GM19463 (cell line): ENCODE results near the gene SEC14L5.

Experiments
- ATAC-seq: cut with Tn5 transposase; IDR thresholded peaks from one replicate; pipeline ENCODE4 v1.9.1; 2021; ENCODE audit warnings: mild to moderate bottlenecking, moderate library complexity; ENCODE audit not compliant: unreplicated experiment

SEC14L5 gene

DNA sequence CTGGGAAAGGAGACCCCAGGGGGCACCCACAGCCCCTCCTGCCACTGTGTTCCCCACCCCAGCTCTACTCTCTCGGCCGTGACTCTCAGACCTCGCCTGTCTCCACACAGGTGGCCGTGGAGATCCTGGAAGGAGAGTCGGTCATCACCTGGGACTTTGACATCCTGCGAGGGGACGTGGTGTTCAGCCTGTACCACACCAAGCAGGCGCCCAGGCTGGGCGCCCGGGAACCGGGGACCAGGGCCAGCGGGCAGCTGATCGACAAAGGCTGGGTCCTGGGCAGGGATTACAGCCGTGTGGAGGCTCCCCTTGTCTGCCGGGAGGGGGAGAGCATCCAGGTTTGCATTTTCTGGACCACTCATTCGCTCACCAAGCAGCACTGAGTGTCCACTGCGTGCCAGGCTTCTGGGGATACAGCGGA lies 50.2 kb downstream of the SEC14L5 start:
- ATAC-seq, result no peak

DNA sequence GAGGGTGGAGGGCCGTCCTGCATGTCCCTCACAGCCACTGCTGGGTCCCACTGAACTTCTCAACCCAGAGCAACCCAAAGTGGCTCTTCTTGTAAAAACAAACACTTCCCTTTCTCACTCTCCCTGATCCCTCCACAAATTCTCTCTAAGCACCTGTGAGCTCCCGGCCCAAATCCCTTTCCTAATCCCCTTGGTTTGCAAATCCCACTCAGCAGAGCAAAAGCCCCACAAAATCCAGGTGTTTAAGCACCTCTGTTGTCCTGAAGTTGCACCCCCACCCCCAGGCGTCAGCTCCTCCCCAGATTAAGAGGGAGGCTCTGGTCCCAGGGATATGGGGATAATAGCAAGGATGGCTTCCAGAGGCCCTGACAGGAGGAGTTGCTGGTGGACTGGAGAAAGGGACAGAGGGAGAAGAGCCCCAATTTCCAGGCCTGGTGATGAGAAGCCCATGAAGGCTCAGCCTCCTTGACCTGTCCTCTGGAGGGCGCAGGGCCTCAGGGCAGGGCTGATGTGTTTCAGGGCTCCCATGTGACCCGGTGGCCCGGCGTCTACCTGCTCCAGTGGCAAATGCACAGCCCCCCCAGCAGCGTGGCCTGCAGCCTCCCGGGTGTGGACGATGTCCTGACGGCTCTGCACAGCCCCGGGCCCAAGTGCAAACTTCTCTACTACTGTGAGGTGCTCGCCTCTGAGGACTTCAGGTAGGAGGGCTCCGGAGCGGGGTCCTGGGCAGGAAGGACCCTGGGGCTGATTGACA lies 52.6 kb downstream of the SEC14L5 start:
- ATAC-seq, result no peak

DNA sequence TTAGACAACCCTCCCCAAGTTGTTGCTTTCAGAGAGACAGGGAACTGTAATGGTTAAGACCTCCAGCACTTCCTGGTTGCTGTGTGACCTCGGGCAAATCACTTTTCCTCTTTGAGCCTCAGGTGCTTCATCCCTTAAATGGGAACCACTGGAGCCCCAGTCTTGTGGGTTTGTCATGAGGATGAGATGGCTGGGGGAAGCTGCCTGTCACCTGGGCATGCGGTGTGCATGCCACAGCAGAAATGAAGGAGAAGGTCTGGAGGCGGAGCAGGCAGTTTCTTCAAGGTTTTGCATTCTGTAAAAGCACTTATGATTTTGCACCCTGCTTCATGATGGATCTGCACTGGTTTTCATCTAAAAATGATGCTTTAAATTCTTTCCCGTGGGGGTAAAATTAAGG lies 53.5 kb downstream of the SEC14L5 start:
- ATAC-seq, result no peak

DNA sequence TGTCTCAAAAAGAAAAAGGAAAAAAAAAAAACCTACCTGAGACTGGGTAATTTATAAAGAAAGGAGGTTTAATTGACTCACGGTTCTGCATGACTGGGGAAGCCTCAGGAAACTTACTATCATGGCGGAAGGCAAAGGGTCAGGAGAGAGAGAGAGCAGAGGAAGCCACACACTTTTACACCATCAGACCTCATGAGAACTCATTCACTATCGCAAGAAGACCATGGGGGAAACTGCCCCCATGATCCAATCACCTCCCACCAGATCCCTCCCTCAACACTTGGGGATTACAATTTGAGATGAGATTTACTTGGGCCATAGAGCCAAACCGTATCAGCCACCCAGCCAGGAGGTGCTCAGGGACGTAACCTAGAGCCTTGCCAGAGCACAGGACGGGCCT lies 54.8 kb downstream of the SEC14L5 start:
- no peak for ATAC-seq

DNA sequence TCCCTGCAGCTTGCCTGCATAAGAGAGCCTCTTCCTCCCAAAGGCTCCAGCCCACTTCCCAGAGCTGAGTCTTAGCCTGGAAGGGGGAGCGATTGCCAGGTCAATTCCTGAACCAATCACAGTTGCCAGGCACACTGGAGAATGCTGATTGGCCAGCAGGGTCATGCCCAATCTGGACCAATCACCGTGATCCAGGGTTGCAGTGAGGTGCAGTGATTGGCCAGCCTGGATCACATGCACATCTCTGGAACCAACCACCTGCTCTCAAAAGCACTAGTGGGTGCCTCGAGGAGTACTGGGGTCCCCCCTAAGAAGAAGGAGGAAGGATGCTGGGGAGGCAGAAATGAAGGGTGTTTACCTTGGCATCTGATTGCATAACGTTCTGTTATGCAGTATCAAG lies 57.2 kb downstream of the SEC14L5 start:
- no peak for ATAC-seq

DNA sequence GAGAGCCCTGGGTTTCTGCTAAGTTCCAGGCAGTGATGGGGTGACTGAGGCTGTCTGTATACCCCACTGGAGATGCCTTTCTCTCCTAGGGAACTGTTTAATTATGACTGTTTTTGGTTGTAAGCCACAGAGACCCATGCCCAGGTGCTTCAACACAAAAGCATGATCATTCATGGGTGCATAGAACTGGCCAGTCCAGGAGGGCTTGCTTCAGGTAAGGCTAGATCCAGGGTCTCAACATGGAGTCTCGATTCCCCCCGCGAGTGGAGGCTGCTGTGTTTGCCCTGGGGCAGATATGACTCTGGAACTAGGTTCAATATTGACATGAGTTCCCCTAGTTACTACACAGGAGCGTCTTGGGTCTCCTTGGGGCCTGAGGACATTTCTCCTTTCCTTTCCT lies 57.8 kb downstream of the SEC14L5 start:
- ATAC-seq, result no peak

DNA sequence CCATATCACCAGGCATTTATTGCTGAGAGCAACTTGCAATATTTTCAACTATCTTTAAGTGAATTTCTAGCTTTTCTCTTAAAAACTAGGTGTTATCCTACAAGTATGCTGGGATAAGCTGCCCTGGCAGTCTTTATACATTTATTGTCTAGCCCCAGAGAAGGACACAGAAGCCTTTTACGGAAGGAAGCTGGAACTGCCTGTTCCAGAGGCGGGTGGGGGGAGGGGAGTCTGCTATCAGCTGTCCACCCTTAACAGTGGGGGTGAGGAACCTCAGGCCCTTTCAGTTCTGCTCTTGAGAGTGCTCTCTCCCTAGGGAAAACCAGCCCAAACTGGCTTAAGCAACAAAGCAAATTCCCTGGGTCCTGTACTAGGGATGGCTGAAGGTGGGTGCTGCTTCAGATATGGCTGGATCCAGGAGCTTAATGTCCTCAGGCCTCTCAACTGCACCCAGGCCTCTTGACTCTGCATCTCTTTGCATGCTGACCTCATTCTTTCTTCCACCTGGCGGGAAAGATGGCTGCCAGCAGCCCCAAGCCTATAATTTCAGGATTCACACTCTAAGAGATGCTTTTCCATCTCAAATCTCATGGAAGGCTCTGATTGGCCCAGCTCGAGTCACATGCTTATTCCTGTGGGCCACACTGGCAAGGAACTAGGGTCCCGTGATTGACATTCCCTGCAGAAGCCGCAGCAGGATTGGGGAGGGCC lies 59.0 kb downstream of the SEC14L5 start:
- ATAC-seq, result no peak

DNA sequence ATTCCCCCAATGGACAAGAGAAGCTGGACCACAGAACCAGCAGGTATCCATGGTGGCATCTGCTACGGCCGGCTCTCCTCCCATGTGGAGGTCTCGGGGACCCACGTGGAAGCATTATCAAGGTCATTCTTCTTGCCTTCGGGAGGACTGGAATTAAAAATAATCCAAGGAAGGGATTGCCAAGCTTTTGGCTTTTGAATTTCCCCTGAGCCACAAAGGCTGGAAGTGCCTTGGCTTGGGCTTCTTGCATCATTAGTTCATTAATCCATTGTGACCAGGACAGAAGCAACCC lies 59.5 kb downstream of the SEC14L5 start:
- ATAC-seq, result no peak

DNA sequence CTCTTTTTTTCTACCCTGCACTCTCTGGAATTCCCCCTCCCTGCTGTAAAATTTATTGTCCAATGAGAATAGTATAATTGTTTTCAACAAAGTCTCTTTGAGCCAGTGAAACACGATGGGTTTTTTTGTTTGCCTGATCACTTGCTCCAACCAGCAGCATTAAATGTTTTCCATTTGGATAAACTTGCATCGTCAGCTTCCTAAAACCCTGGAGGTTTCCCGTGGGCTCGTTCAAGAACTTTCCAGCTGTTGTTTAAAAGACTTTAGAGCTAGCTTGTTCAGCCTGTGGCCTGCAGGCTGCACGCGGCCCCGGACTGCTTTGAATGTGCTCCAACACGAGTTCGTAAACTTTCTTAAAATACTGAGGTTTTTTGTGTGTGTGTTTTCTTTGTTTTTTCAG lies 60.7 kb downstream of the SEC14L5 start:
- no peak for ATAC-seq

DNA sequence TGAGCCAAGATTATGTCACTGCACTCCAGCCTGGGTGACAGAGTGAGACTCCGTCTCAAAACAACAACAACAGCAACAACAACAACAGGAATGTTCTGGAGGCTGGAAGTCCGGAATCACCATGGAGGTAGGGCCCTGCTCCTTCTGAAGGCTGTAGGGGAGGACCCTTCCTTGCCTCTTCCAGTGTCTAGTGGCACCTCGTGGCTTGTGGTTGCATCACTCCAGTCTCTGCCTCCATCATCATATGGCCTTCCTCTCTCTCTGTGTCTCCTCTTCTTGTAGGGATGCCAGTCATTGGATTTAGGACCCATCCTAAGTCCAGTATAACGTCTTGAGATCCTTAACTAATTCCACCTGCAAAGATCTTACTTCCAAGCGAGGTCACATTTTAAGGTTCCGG lies 61.6 kb downstream of the SEC14L5 start:
- no peak for ATAC-seq

DNA sequence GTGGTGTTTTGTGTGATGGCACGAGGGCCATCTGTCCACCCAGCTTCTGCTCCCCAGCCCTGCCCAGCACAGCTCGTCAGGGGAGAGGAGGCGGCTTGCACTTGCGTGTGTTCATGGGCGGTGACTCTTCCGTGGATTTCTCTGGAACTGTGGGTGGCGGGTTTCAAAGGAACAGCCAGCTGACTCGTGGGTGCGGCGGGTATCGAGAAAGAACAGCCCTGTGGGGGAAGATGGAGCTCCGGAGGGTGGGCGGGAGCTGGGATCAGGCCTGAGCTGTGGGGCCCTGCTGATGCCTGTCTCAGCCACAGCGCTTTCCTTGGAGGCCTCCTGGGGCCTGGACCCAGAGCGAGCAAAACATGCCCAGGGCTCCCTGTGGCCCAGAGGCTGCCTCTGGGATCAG lies 62.4 kb downstream of the SEC14L5 start:
- no peak for ATAC-seq

DNA sequence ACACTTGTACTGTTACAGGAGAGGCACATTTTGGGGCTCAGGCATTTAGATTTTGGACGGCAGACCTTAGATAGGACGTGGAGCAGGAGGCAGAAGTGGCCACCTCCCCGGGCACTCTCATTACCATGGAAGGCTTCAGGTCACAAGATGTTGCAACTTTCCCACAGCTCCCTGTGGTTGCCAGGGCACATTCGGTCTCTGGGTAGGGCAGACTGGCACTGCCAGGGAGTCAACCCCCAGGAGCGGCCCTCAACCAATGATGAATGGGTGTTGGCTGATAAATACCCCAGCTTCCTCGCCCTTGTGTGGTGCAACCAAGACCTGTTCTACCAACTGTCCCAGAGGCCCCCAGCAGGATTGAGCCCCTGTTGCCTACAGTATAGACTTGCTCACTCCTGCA lies 64.4 kb downstream of the SEC14L5 start:
- no peak for ATAC-seq

DNA sequence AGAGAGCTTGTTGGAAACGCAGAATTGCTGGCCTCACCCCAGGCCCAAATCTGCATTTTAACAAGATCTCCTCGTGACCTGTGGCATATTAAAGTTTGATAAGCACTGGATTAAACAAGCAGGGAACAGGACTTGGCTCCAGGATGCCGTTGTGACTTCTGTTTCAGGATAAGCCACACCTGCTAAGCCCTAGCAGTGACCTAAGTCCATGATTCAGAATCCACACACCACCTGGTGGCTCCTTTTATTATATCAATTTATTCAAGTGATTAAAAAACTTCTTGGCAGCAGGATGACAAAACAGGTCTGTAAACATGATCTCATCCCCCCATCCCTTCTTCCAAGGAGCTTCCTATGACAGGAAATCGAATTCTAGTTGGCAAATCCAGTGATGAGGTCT lies 66.5 kb downstream of the SEC14L5 start:
- no peak for ATAC-seq

DNA sequence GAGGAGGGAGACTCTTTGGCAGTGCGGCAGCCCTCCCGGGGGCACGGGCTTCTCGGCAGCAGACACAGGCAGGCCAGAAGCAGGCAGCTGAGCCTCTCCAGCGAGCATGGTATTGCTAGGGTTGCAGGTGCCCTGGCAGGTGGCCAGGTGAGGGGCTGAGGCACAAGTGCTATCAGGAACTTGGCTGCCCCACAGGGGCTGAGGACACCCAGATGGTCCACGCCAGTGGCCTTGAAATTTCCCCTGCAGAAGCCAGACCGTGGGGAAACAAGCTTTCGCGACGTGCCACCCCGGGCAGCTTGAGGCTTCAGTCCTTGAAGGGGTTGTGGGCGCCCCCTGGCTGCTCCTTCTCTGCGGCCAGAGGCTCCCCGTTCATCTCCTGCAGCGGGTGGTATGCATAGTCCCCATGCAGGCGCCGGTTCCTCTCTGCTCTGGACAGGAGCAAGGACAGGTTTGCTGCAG lies 67.1 kb downstream of the SEC14L5 start:
- ATAC-seq, result no peak

DNA sequence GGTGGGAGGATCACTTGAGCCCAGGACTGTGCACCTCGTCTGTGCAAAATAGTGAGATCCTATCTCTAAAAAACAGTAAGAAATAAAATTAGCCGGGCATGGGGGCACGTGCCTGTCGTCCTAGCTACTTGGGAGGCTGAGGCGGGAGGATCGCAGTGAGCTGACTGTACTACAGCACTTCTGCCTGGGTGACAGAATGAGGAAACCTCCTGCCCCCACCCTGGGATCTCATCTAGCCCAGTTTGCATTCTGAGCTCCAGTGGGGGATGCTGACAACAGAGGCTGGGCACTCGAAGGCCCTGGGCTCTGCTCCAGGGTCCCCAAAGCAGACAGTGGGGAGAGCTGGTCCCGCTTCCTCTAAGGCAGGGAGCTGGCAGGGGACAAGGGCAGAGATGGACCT lies 68.5 kb downstream of the SEC14L5 start:
- no peak for ATAC-seq

DNA sequence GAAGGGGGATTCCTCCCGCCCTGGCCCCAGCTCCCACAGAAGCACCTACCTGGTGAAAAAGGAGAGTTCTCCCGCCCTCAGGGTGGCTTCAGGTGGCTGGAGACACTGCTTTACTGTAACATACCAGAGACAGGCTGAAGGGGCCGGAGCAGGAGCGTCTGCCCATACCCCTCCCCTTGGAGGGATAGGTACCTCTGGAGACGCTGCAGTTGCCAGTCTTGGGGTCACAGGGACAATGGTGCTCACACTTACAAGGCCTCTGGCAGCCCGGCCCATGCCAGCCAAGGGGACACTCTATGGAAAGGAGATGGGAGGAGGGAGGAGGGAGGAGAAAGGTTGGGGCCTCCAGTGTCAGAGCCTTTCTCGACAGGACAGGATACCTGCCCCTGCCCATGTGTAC lies 69.0 kb downstream of the SEC14L5 start:
- no peak for ATAC-seq

DNA sequence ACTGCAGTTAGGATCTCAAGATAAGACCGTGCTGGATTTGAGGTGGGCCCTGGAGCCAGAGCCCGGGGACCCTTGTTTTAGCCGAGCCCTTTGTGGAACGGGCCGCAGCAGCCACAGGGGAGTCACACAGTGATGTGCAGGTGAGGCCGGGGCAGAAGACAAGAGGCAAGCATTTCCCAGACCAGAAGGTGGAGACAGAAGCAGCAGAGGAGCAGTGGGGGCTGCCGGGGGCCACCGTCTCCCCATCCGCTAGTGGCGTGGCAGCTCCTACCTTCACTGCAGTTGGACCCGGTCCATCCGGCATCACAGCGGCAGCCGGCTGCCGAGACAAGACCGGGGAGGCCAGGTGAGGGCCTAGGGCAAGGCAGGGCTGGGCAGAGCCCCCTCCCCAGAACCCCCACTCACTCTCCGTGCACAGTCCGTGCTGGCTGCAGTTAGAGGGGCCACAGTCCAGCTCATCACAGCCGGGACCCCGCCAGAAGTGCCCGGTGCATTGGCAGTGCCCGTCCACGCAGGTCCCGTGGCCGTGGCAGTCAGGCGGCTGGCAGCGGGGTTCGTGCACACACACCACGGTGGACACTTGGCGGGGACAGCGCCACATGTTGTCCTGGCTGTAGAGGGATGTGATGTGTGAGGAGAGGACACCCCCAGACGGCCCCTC lies 69.6 kb downstream of the SEC14L5 start:
- no peak for ATAC-seq

DNA sequence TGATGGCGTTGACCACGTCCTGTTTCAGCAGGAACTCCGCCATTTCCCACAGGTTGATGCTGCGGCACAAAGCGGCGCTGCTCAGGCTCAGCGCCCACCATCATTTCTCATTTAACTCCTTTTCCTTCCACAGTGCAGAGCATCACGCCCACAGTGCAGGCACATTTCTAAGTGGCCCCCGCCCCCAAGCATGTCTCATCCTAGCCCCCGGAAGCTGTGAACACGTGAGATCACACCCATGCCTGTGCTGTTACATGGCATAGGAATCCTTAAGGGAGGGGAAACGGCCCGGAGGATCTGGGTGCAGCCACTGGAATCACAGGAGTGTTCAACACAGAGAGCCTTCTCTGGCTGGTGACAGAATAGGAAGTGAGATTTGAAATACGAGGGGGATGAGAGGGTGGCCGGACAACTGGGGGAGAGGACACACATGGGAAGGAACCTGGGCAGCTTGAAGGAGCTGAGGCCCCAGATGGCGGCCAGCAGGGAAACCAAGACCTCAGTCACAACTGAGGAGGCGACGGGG lies 70.9 kb downstream of the SEC14L5 start:
- ATAC-seq, result no peak

DNA sequence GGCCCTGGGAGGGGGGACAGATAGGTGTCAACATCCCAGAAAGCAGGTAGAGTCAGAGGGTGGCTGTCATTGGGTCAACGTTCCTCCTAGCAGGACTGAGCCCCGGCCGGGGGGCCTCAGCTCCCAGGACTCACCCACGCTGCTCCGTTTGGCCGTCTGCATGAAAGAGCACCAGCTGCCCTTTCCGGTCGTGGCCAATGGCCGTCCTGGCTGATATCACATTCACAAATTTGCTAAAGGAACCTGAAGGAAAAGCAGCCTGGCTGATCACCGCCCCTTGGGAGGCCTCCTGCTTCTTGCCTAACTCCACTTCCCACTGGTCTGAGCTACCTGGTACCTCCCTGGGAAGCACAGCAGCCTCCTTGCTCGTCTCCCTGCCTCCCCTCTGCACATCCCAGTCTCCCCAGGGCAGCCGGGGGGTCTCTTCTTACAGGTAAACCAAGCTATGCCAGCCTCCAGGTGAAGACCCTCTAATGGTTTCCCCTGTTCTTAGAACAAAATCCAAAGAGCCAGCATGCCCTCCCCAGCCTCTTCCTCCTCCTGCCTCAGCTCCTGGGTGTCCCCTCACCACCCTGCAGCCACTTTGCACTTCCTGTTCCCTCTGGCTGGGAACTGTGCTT lies 72.2 kb downstream of the SEC14L5 start:
- no peak for ATAC-seq

DNA sequence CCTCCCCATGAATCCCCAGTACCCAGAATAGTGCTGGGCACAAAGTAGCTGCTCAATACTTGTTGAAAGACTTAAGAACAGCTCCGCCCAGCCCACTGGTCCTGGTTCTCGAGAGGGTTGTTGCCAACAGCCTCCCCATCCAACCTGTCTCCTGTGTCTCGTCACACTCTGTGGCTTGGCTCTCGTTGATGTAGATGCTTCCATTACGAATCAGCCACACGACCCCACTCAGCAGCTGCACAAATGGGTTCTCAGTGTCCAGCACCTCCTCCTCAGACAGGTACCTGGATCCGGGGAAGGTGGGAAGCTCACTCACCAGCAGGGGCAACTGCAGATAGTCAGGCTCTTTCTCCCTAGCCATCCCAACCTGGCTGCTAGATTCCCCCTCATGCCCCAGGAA lies 73.5 kb downstream of the SEC14L5 start:
- ATAC-seq, result no peak

DNA sequence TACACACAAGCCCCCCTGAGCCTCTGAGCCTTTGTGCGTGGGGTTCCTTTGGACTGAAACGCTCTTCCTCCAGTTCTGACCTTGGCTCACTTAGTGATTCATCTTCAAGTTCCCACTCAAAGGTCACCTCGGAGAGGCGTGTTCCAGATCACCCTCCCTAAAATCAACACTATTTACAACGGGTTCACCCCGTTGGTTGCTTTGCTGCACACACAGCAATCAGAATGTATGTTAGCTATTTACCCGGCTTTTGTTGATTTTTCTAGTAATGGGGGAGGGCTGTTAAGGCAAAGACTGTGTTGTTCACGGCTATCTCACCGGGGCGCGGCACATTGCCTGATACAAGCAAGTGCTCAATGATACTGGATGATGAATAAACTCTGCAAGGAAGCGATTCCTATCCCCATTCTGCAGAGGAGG lies 74.6 kb downstream of the SEC14L5 start:
- ATAC-seq, result no peak
